ENCODE data around the gene MMD. TPM values are rescaled to one million over a fixed set of nuclear protein-coding genes. Genes with fewer than 3 reads are reported as not detected.

The MMD gene
- total and polyA plus RNA-seq, 2 of the 13 experiments (the other 11 are each of a cell fraction or from before 2014, with no cell fraction given), result 121 to 225 TPM

DNA sequence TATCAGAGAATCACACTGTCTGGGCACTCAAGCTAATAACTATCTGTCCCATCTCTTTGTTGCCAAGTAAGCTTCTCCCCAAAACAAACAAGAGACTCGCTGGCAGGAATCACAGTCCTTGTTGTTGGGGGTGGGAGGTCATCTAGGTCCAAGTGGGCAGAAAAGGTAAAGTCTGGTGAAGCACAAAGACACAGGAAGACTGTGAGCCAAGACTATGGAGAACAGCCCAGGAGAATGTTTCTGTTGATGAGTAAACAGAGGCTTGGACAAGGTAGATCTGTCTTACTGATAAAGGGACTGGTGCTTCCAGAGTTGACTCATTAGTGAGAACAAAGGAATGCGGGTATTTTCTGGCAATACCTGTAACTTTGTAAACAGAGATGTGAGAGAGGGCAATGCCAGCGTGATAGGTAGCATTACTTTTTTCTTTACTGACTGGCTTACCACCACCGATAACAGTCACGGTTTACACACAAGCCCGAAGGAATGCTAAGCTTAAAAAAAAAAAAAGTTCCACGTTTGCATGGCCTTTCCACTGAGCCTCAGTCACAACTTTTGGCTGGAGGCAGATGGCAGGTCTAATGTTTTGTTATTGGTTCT lies 11.5 kb upstream of the MMD start (continued):
- TF ChIP-seq, protein P1, sequence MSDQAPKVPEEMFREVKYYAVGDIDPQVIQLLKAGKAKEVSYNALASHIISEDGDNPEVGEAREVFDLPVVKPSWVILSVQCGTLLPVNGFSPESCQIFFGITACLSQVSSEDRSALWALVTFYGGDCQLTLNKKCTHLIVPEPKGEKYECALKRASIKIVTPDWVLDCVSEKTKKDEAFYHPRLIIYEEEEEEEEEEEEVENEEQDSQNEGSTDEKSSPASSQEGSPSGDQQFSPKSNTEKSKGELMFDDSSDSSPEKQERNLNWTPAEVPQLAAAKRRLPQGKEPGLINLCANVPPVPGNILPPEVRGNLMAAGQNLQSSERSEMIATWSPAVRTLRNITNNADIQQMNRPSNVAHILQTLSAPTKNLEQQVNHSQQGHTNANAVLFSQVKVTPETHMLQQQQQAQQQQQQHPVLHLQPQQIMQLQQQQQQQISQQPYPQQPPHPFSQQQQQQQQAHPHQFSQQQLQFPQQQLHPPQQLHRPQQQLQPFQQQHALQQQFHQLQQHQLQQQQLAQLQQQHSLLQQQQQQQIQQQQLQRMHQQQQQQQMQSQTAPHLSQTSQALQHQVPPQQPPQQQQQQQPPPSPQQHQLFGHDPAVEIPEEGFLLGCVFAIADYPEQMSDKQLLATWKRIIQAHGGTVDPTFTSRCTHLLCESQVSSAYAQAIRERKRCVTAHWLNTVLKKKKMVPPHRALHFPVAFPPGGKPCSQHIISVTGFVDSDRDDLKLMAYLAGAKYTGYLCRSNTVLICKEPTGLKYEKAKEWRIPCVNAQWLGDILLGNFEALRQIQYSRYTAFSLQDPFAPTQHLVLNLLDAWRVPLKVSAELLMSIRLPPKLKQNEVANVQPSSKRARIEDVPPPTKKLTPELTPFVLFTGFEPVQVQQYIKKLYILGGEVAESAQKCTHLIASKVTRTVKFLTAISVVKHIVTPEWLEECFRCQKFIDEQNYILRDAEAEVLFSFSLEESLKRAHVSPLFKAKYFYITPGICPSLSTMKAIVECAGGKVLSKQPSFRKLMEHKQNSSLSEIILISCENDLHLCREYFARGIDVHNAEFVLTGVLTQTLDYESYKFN (CRISPR knock-in tag; conservative IDR thresholded peaks at IDR 0.05), result no peak
- TF ChIP-seq ZNF746 (CRISPR knock-in tag; IDR thresholded peaks at IDR 0.05) (0 out of 2 replicates have a peak, but pooled peaks have one; percentile 25), PATZ1 (CRISPR knock-in tag; IDR thresholded peaks at IDR 0.05) (peak; percentile 51; the same call in 1 of the 2 replicates), SMYD3 (CRISPR knock-in tag; IDR thresholded peaks at IDR 0.05) (peak; percentile 64), MAF1 (CRISPR knock-in tag; IDR thresholded peaks at IDR 0.05; ENCODE audit: borderline replicate concordance) (no peak), ZNF792 (CRISPR knock-in tag; IDR thresholded peaks at IDR 0.05) (no peak), SALL2 (CRISPR knock-in tag; IDR thresholded peaks at IDR 0.05) (0 out of 2 replicates have a peak, but pooled peaks have one; percentile 32), ZNF430 (CRISPR knock-in tag; IDR thresholded peaks at IDR 0.05) (no peak), TCF7 (IDR thresholded peaks at IDR 0.05; ENCODE audit: low read depth) (peak; percentile 88), ZNF10 (CRISPR knock-in tag; IDR thresholded peaks at IDR 0.05; ENCODE audit: borderline replicate concordance, low read depth) (no peak), ADNP (CRISPR knock-in tag; IDR thresholded peaks at IDR 0.05) (0 out of 2 replicates have a peak, but pooled peaks have one; percentile 55), ZSCAN20 (CRISPR knock-in tag; IDR thresholded peaks at IDR 0.05; ENCODE audit: borderline replicate concordance) (0 out of 2 replicates have a peak, but pooled peaks have one; percentile 54), HNF4A (CRISPR knock-in tag; IDR thresholded peaks at IDR 0.05) (peak; percentile 46), ETV5 (CRISPR knock-in tag; IDR thresholded peaks at IDR 0.05; ENCODE audit: borderline replicate concordance) (peak; percentile 41; the same call in 1 of the 2 replicates)
- TF ChIP-seq, protein P2, sequence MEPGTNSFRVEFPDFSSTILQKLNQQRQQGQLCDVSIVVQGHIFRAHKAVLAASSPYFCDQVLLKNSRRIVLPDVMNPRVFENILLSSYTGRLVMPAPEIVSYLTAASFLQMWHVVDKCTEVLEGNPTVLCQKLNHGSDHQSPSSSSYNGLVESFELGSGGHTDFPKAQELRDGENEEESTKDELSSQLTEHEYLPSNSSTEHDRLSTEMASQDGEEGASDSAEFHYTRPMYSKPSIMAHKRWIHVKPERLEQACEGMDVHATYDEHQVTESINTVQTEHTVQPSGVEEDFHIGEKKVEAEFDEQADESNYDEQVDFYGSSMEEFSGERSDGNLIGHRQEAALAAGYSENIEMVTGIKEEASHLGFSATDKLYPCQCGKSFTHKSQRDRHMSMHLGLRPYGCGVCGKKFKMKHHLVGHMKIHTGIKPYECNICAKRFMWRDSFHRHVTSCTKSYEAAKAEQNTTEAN (CRISPR knock-in tag; conservative IDR thresholded peaks at IDR 0.05), result peak; percentile 83
- TF ChIP-seq, protein P3, sequence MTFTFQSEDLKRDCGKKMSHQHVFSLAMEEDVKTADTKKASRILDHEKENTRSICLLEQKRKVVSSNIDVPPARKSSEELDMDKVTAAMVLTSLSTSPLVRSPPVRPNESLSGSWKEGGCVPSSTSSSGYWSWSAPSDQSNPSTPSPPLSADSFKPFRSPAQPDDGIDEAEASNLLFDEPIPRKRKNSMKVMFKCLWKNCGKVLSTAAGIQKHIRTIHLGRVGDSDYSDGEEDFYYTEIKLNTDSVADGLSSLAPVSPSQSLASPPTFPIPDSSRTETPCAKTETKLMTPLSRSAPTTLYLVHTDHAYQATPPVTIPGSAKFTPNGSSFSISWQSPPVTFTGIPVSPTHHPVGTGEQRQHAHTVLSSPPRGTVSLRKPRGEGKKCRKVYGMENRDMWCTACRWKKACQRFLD (CRISPR knock-in tag; IDR thresholded peaks at IDR 0.05; ENCODE audit: borderline replicate concordance), result no peak
- TF ChIP-seq, protein P4, sequence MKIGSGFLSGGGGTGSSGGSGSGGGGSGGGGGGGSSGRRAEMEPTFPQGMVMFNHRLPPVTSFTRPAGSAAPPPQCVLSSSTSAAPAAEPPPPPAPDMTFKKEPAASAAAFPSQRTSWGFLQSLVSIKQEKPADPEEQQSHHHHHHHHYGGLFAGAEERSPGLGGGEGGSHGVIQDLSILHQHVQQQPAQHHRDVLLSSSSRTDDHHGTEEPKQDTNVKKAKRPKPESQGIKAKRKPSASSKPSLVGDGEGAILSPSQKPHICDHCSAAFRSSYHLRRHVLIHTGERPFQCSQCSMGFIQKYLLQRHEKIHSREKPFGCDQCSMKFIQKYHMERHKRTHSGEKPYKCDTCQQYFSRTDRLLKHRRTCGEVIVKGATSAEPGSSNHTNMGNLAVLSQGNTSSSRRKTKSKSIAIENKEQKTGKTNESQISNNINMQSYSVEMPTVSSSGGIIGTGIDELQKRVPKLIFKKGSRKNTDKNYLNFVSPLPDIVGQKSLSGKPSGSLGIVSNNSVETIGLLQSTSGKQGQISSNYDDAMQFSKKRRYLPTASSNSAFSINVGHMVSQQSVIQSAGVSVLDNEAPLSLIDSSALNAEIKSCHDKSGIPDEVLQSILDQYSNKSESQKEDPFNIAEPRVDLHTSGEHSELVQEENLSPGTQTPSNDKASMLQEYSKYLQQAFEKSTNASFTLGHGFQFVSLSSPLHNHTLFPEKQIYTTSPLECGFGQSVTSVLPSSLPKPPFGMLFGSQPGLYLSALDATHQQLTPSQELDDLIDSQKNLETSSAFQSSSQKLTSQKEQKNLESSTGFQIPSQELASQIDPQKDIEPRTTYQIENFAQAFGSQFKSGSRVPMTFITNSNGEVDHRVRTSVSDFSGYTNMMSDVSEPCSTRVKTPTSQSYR (CRISPR knock-in tag; IDR thresholded peaks at IDR 0.05; ENCODE audit: borderline replicate concordance), result peak; percentile 52; the same call in 1 of the 2 replicates
